A673 (cell line): ENCODE measurements around the gene CENPI.

Experiments used
- EZH2 ChIP-seq: fragments of 200-600 bp; sonication (generic); IDR thresholded peaks from 2 replicates; pipeline ENCODE4 v1.6.1; 2017; ENCODE audit warnings: borderline replicate concordance, low read depth, mild to moderate bottlenecking, mixed read lengths, antibody characterized with exemption, low read length; ENCODE audit not compliant: poor library complexity, severe bottlenecking
- TF ChIP-seq, protein P1 (sequence below): fragments of 300-800, 200-600 bp; sonication (generic); conservative IDR thresholded peaks from 2 replicates; pipeline ENCODE4 v1.5.1; 2017; ENCODE audit warnings: low read depth, mild to moderate bottlenecking, antibody characterized with exemption, low read length, moderate library complexity, mixed read lengths

DNA sequence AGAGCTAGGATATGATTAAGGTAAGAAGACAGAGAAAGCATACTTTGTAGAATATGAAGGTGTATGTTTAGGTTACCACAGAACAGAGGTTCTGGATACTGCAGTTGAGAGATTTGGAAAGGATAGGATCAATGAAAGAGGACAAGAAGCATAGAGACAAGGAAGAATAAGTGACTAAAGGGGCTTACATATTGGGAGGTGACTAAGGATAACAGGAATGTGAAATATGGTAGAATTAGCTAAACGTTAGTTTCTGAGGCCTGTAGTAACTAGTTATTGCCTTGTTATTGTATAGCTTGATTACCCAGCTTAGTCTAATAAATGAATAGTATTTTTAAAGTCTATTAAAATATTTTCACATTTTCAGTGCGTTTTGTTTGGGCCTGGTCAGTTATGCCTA lies 38.2 kb downstream of the CENPI start:
- TF ChIP-seq, protein P1, sequence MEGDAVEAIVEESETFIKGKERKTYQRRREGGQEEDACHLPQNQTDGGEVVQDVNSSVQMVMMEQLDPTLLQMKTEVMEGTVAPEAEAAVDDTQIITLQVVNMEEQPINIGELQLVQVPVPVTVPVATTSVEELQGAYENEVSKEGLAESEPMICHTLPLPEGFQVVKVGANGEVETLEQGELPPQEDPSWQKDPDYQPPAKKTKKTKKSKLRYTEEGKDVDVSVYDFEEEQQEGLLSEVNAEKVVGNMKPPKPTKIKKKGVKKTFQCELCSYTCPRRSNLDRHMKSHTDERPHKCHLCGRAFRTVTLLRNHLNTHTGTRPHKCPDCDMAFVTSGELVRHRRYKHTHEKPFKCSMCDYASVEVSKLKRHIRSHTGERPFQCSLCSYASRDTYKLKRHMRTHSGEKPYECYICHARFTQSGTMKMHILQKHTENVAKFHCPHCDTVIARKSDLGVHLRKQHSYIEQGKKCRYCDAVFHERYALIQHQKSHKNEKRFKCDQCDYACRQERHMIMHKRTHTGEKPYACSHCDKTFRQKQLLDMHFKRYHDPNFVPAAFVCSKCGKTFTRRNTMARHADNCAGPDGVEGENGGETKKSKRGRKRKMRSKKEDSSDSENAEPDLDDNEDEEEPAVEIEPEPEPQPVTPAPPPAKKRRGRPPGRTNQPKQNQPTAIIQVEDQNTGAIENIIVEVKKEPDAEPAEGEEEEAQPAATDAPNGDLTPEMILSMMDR: no peak
- TF ChIP-seq EZH2: no peak
